Right lobe of liver (tissue), 6 donors: Measurements from ENCODE around the gene IFNAR1. TPM values are rescaled to one million over a fixed set of nuclear protein-coding genes. Genes with fewer than 3 reads are reported as not detected.

Experiments
- ATAC-seq, 4 donors: fragments of 200-7000 bp; cut with Tn5 transposase; one replicate each; pipeline ENCODE4 v1.9.1; 2020; ENCODE audit warnings: mild to moderate bottlenecking in 4 of 4, moderate library complexity in 4 of 4
- DNase-seq, 3 donors: peaks; one replicate each; pipeline ENCODE4 v3.0.0-alpha.2; 2020
- H3K27ac ChIP-seq, 3 donors: fragments of 200-600 bp; one replicate each; pipeline ENCODE4 v1.8.0; 2022
- H3K27me3 ChIP-seq, 2 donors: fragments of 200-600 bp; one replicate each; pipeline ENCODE4 v1.8.0; 2022
- H3K36me3 ChIP-seq, 4 donors: fragments of 200-600 bp; sonication (generic) in 1 of 4; one replicate each; pipeline versions ENCODE4 v1.5.1 to v1.8.0; 2017 to 2022; ENCODE audit warnings: control low read depth in 1 of 4
- H3K4me1 ChIP-seq, 4 donors: fragments of 200-600 bp; sonication (generic) in 1 of 4; one replicate each; pipeline versions ENCODE4 v1.5.1 to v1.8.0; 2017 to 2022; ENCODE audit warnings: control low read depth in 1 of 4
- H3K4me3 ChIP-seq, 3 donors: fragments of 200-600 bp; one replicate each; pipeline ENCODE4 v1.8.0; 2022
- H3K9me3 ChIP-seq, 4 donors: fragments of 200-600 bp; sonication (generic) in 1 of 4; one replicate each; pipeline versions ENCODE4 v1.5.1 to v1.8.0; 2017 to 2022; ENCODE audit warnings: control low read depth in 1 of 4
- POLR2A ChIP-seq: fragments of 450-650 bp; IDR thresholded peaks from one replicate; pipeline ENCODE4 v1.6.1; 2017; ENCODE audit warnings: antibody characterized with exemption, mild to moderate bottlenecking
- WGBS: methylation state at CpG from one replicate; pipeline ENCODE4 v1.1.6; 2018; ENCODE audit warnings: low coverage, low lambda C conversion rate; ENCODE audit not compliant: insufficient coverage; ENCODE audit errors: missing lambda C conversion rate; 5-methylcytosine and 5-hydroxymethylcytosine counted together
- intact Hi-C, 2 donors: fragments of 100-400 bp; cut with DNase I; formaldehyde crosslinking; loops; one replicate each; pipeline versions ENCODE4 v1.11.2 to v1.14.1; 2022
- total RNA-seq, 6 experiments: library from RNA; depleted of rRNA in 2 of 6; stranded (reverse); fragments of >200 nt in 2 of 6; fragmentation: NEBNext Ultra II Directional in 3 of 6; extraction: Animal tissue kit (Norgen Biotek cat#: 25700) in 3 of 6; gene quantifications; one replicate each; pipeline versions ENCODE4 v1.1.0 to v1.2.4, GENCODE V29; 2016 to 2023
- TF ChIP-seq, protein P1 (sequence below), 4 donors: fragments of 200-600 bp in 3 of 4; fragments of 450-650 bp in 1 of 4; IDR thresholded peaks; one replicate each; pipeline versions ENCODE4 v1.5.1 to v1.8.0; 2016 to 2022; ENCODE audit warnings: antibody characterized with exemption in 4 of 4, mild to moderate bottlenecking in 2 of 4
- donor health status: DM: no; HTN: yes; CAD: no.
- donor health status: DM: no; HTN: no; CAD: no.
- donor health status: DM: no; HTN: no; CAD: no.
- donor health status: DM: no; HTN: yes; CAD: no.
- donor health status: DM: no; HTN: yes; CAD: no.

IFNAR1 gene
- total RNA-seq, 6 experiments from 2014 or later: 31.6 to 68.2 (median 48.6) TPM

DNA sequence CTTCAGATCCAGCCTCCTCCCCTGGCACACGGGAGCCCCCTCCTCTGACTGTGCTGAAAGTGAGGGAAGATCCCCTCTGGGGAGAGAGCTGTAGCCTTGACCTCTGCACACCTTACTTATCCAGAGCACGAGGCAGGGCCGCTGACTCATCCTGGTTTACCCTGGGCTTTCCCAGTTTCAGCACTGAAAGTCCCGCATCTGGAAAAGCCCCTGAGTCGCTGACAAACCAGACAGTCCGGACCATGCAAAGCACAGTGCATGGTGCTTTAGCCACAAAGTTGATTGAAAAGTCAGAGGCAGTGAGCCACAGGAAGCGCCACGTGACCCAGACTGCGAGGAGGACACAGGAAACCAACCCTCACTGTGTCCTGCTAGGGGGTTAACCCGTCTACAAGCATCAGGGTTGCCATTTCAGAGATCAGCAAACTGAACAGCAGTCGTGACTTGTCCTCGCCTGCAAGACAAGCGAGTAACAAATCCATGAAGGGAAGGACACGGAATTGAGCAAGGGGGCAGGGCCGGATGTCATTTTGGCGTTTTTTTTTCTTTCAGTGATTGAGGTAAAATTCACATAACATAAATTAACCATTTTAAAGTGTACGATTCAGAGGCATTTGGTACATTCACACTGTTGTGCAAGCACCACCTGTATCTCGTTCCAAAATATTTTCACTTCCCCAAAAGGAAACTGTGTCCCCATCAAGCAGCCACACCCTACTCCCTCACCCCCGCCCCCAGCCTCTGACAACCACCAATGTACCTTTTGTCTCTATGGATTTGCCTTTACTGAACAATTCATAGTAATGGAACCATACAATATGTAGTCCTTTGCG lies 58.5 kb downstream of the IFNAR1 start:
- H3K27me3 ChIP-seq: no peaks in the 10 kb centered on the region
- H3K9me3 ChIP-seq: no peaks in the 10 kb centered on the region
- intact Hi-C loops: no loop called here
- TF ChIP-seq, protein P1, sequence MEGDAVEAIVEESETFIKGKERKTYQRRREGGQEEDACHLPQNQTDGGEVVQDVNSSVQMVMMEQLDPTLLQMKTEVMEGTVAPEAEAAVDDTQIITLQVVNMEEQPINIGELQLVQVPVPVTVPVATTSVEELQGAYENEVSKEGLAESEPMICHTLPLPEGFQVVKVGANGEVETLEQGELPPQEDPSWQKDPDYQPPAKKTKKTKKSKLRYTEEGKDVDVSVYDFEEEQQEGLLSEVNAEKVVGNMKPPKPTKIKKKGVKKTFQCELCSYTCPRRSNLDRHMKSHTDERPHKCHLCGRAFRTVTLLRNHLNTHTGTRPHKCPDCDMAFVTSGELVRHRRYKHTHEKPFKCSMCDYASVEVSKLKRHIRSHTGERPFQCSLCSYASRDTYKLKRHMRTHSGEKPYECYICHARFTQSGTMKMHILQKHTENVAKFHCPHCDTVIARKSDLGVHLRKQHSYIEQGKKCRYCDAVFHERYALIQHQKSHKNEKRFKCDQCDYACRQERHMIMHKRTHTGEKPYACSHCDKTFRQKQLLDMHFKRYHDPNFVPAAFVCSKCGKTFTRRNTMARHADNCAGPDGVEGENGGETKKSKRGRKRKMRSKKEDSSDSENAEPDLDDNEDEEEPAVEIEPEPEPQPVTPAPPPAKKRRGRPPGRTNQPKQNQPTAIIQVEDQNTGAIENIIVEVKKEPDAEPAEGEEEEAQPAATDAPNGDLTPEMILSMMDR (IDR thresholded peaks at IDR 0.05): no peak
- peak; percentile 43 for TF ChIP-seq POLR2A
- H3K36me3 ChIP-seq: no peaks in the 10 kb centered on the region
- H3K4me3 ChIP-seq: peak overlapping the region in 2 of 3 donors; percentile 5 to 26
- DNase-seq (peak in 2 of 3 donors; percentile 72 to 81), ATAC-seq (peak; percentile 65 to 77 (median 70))
- WGBS: 17% methylated on average over 17 of the region's 20 CpGs
- H3K4me1 ChIP-seq: no peaks in the 10 kb centered on the region
- H3K27ac ChIP-seq: peak overlapping the region; percentile 38 to 68 (median 63)

DNA sequence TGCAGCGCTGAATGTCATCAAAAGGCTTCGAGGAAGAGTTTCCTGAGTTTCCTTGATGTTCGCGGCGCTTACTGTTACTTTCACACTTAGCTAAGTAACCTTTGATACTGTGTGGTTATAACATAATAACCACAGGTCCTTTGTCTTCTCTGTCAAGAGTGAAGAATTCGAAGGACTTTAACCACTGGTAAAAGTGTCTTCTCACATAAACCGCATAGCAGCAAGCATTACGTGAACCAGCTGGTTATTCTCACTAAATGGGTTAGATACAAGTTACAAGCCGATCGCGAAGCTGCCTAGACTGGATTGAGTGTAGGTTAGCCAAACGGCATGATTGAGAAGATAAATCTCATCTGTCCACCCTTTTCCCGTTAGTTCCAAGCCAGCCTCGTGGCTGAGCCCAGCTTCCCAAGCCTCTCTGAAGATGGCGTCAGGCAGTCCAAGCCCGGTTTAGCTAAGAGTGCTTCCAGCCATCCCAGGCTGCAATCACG lies 60.1 kb downstream of the IFNAR1 start:
- H3K36me3 ChIP-seq: no peaks in the 10 kb centered on the region
- no peaks in the 10 kb centered on the region for H3K4me1 ChIP-seq
- H3K4me3 ChIP-seq: no peak overlapping the region
- ATAC-seq (no peak), DNase-seq (no peak)
- intact Hi-C loops: no loop called here
- no peak overlapping the region for H3K27ac ChIP-seq
- H3K9me3 ChIP-seq: no peaks in the 10 kb centered on the region
- 81% methylated on average over 16 of the region's 17 CpGs for WGBS
- TF ChIP-seq, protein P1 (IDR thresholded peaks at IDR 0.05): no peak
- TF ChIP-seq POLR2A: no peak
- no peaks in the 10 kb centered on the region for H3K27me3 ChIP-seq

DNA sequence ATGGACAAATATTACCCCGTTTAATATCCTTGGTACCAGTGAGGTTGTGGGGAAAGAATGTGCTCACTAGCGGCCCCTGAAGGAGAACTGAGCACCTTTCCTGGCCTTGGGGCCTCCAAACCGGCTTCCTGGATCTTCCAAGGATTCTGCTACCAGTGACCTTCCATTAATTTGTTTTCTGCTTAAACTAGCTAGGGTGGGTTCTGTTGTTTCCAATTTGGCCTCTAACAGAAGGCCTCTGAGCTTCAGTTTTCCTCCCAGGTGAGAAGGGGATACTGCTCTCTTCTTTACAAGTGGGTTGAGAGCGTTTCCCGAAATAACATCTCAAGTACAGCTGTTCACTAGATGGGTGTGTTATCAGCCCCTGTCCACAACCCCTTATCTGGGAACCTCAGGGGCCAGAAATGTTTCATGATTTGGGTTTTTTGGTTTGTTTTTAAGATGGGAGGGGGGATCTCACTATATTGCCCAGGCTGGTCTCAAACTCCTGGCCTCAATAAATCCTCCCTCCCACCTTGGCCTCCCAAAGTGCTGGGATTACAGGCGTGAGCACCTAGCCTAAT lies 61.5 kb downstream of the IFNAR1 start:
- TF ChIP-seq, protein P1 (IDR thresholded peaks at IDR 0.05): peak in 1 of 4 donors; percentile 7
- no peak for TF ChIP-seq POLR2A
- intact Hi-C loops: no loop called here
- 79% methylated on average over 6 of the region's 6 CpGs for WGBS

DNA sequence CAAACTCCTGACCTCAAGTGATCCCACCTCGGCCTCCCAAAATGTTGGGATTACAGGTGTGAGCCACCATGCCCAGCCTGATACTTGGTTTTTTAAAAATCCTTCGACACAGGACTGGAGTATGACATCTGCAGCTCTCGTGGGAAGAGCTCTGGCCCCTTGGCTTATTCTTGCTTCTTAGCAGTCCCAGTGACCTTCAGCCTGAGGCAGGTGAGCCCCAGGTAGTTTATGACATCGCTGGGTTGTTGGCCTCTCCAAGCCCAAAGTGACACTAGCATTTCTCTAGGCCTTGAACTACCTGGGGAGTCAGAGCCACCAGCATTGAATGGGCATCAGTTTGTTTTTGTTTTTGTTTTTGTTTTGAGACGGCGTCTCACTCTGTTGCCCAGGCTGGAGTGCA lies 62.5 kb downstream of the IFNAR1 start:
- H3K27ac ChIP-seq: no peak overlapping the region
- intact Hi-C loops: no loop called here
- no peak for TF ChIP-seq POLR2A
- TF ChIP-seq, protein P1 (IDR thresholded peaks at IDR 0.05): no peak
- DNase-seq: no peak
- no peaks in the 10 kb centered on the region for H3K4me1 ChIP-seq
- H3K27me3 ChIP-seq: no peaks in the 10 kb centered on the region
- H3K9me3 ChIP-seq: no peaks in the 10 kb centered on the region
- 100% methylated on average over 2 of the region's 6 CpGs for WGBS
- H3K4me3 ChIP-seq: no peak overlapping the region
- no peak for ATAC-seq
- H3K36me3 ChIP-seq: no peaks in the 10 kb centered on the region

More for the DNA sequence above, 61.5 kb downstream of the IFNAR1 start:
- Histone ChIP-seq H3K4me1 (no peaks in the 10 kb centered on the region), H3K36me3 (no peaks in the 10 kb centered on the region), H3K27ac (no peak overlapping the region), H3K9me3 (no peaks in the 10 kb centered on the region), H3K27me3 (no peaks in the 10 kb centered on the region), H3K4me3 (no peak overlapping the region)
- ATAC-seq: no peak
- no peak for DNase-seq
